SK-N-MC (cell line): ENCODE data around the gene CLTA.
A peak's percentile ranks its signal among the peaks of the same experiment; 100 is the strongest.

Experiments
- DNase-seq: peaks from one replicate; pipeline ENCODE4 v3.0.0-alpha.2; 2011; ENCODE audit warnings: low read depth, low spot score
- H3K27ac ChIP-seq: fragments of 200-600 bp; sonication (generic); 2 replicates; pipeline ENCODE4 v1.5.1; 2016; ENCODE audit warnings: mixed run types
- H3K36me3 ChIP-seq: fragments of 200-600 bp; sonication (generic); 2 replicates; pipeline ENCODE4 v1.6.1; 2017; ENCODE audit warnings: antibody characterized with exemption, low read length, mixed read lengths; ENCODE audit not compliant: insufficient read depth
- H3K4me3 ChIP-seq: fragments of 200-600 bp; sonication (generic); 2 replicates; pipeline ENCODE4 v1.5.1; 2016
- H3K9ac ChIP-seq: fragments of 200-600 bp; sonication (generic); 2 replicates; pipeline ENCODE4 v1.8.0; 2017; ENCODE audit warnings: mixed run types, mixed read lengths; ENCODE audit not compliant: insufficient read length
- H3K9me3 ChIP-seq: fragments of 200-600 bp; sonication (generic); 2 replicates; pipeline ENCODE4 v1.6.1; 2017; ENCODE audit warnings: low read depth, mild to moderate bottlenecking, antibody characterized with exemption, low read length, moderate library complexity, mixed read lengths
- EZH2 ChIP-seq: fragments of 200-600 bp; sonication (generic); IDR thresholded peaks from one replicate; pipeline ENCODE4 v1.6.1; 2017; ENCODE audit warnings: antibody characterized with exemption
- FOXP2 ChIP-seq: optimal IDR thresholded peaks from 2 replicates; pipeline ENCODE3; 2011; ENCODE audit warnings: mild to moderate bottlenecking, moderate library complexity; ENCODE audit not compliant: insufficient read depth; ENCODE audit errors: extremely low read length, control extremely low read depth
- POLR2AphosphoS5 ChIP-seq: IDR thresholded peaks from 2 replicates; pipeline ENCODE4 v1.6.1; 2012; ENCODE audit warnings: mild to moderate bottlenecking, low read depth, low read length, borderline replicate concordance

CLTA gene

GRCh38 chr9:36249189-36249588, 58.5 kb downstream of the CLTA start:
- Histone ChIP-seq H3K4me3 (no peak overlapping the region), H3K9me3 (no peaks in the 10 kb centered on the region), H3K36me3 (peaks cover 4% of the 10 kb centered on the region), H3K9ac (no peak overlapping the region), H3K27ac (no peak overlapping the region)
- no peak for TF ChIP-seq EZH2
- TF ChIP-seq FOXP2, result no peak
- TF ChIP-seq POLR2AphosphoS5, result no peak
- DNase-seq, result no peak

DNA sequence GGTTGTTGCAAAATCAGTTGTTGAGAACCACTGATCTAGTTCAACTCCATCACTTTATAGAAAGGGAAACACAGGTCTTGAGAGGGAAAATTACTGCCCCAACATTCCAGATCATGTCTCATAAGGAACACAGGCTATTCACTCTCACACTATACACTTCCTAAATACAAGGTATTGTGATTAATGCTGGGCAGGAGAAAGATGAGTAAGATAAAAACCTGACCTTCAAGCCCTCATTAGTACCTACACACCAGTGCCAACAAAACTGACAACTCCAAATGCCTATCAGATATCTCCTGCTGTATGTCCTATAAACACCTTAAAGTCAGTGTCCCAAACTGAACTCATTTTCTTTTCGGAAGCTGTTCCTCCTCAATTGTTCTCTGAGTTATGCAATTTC, 59.4 kb downstream of the CLTA start:
- no peak for DNase-seq
- no peaks in the 10 kb centered on the region for H3K9me3 ChIP-seq
- H3K36me3 ChIP-seq, result peaks cover 4% of the 10 kb centered on the region

GRCh38 chr9:36251428-36251827, 60.7 kb downstream of the CLTA start:
- Histone ChIP-seq H3K9ac (no peak overlapping the region), H3K4me3 (no peak overlapping the region), H3K27ac (no peak overlapping the region), H3K9me3 (no peaks in the 10 kb centered on the region), H3K36me3 (no peaks in the 10 kb centered on the region; the same call in 1 of the 2 replicates)
- DNase-seq, result no peak
- no peak for TF ChIP-seq EZH2
- no peak for TF ChIP-seq POLR2AphosphoS5
- TF ChIP-seq FOXP2, result no peak

More for the DNA sequence above, 59.4 kb downstream of the CLTA start:
- Histone ChIP-seq H3K4me3 (no peak overlapping the region), H3K9ac (no peak overlapping the region), H3K27ac (no peak overlapping the region)
- TF ChIP-seq EZH2, result no peak
- no peak for TF ChIP-seq POLR2AphosphoS5
- no peak for TF ChIP-seq FOXP2

DNA sequence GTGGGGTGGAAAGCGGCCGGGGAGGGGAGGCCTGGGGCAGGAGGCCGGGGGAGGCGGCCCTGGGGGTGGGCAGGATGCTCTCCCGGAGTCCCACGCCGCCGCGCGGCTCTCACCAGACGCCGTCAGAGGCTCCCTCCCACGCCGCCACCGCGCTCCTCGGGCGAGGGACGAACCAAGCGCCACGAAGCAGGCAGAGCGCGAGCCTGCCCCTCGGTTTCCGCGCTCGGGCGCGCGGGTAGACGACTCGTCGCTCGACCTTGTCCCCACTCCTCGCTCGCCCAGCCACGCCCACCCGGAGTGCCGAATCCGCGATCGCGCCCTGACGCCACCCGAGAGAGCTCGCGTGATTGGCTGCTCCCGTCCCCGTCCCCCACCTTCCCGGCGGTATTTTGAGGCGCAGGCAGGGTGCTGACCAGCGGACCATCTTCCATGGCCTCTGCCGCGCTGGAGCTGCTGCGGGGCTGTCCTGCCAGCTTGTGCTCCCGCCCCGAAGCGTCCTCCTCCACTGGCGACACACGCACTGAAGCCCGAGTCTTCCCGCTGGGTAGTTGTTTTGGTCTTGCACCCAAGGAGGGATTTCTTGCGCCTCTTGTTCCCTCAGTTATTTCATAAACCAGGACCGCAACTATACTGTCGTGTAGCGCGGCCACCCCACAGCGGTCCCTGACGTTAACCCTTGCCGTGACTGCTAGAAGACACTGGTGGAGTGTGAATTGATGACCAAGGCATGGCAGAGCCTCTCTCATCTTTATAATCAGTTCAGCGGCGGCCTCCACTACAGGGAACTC, 67.7 kb downstream of the CLTA start, which contains the start of gene GNE:
GNE (minus strand) TSS at position 241 of the 788 bp plus-strand sequence. CDS start 9,093 bp downstream, outside the sequence.
- H3K9me3 ChIP-seq, result no peaks in the 10 kb centered on the region
- H3K4me3 ChIP-seq, result peak within 1 kb of the TSS; percentile 91
- H3K27ac ChIP-seq, result no peak within 1 kb of the TSS
- peak within 1 kb of the TSS; percentile 73 for H3K9ac ChIP-seq
- no peak for TF ChIP-seq EZH2
- TF ChIP-seq FOXP2, result peak; percentile 61
- peak; percentile 72 for TF ChIP-seq POLR2AphosphoS5
- H3K36me3 ChIP-seq, result no peaks in the 10 kb centered on the region
- DNase-seq, result no peak

- Histone ChIP-seq H3K9ac (no peak overlapping the region), H3K4me3 (peak overlapping the region; percentile 91), H3K36me3 (no peaks in the 10 kb centered on the region), H3K9me3 (no peaks in the 10 kb centered on the region), H3K27ac (no peak overlapping the region)
- DNase-seq, result no peak
- no peak for TF ChIP-seq FOXP2
- TF ChIP-seq POLR2AphosphoS5, result no peak
- TF ChIP-seq EZH2, result no peak
Observed at GRCh38 chr9:36258996-36259533, 68.3 kb downstream of the CLTA start.
